ENCODE data around the gene NKAIN1.
A peak's percentile ranks its signal among the peaks of the same experiment; 100 is the strongest.
"Not testable (repeated sequence)": the region's sequence is repeated elsewhere in the genome, so short reads cannot be mapped to it uniquely, and the experiment has no call there.

Gene NKAIN1

DNA sequence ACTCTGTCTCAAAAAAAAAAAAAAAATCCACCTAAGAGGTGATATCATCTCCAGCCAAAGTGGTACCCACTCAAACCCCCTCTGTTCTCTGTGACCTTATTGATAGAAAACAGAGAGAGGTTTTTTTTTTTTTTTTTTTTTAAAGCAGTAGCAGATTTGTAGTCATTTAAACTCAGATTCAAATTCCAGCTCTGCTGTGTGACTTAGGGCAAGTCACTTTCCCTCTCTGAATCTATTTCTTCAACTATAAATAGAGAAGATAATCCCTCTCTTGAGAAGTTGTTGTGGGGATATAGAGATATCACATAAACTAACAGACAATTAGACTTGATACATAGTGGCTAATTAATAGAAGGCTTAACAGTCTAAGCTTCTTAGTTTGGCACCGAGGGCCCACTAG lies 48.4 kb downstream of the NKAIN1 start:
- DNase-seq = no peak

DNA sequence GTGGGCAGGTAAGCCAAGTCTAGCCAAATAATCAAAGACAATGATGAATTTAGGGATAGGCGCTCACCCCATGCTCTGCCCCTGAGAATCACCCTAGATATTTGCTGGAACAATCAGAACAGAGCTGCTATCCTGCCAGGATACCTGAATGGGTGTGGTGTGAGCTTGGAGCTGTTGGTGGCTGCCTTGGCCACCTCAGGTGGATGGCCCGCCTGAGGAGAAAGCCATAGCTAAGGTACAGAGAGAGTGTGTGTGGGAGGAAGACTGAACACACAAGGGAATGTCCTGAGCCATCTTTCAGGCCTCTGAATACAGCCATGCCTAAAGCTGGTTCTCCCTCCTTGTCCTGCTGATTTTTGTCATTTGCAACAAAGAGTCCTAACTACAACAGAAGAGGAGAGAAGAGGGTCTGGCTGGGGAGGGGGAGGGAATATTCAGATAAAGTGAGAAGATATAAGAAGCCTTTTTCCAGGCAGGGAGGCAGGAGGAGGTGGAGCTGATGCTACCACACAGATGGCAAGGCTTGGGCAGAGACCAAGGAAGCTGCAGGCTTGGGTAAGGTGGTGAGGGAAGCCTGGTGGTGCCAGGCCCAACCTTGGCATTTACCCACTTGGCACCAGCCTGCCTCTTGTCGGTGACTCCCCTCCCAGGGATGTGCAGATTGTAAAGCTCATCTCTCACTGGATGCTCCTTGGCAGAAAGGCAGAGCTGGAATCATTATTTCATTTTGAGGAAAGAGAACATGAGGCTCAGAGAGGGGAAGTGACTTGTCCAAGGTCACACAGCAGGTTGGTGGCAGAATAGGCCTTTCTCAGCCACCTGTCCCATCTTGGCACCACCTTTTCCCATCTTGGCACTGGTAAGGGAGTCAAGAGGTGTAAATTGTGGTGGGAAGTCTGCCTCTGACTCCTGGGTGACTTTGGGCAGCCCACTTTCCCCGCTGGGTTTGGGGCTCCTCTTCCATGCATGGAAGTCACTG lies 49.7 kb downstream of the NKAIN1 start:
- DNase-seq = no peak

DNA sequence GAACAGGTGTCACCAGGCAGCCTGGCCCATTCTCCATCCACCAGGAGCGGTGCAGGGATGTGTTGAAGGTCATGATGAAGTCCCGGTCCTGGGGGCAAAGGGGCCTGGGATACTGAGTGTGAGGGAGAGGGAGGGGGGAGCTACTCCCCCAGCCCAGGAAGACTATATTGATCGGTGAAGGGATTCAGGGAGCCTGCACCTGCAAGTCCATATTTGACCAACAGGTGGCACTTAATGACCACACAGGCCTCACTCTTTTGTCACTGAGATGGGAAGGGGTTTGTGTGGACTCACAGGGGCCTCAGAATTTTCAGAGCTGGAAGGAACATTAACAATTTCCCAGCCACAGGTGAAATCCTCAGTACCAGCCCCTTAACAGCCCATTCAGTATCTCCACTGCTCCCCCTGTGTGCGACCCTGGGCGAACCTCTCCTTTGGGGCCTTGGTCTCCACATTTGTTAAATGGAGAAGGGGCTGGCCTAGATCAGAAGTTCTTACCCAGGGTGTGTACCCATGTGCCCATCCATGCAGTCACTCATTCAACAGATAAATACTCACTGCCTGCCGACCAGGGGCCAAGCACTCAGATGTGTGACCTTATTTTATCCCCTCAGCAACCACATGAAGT lies 55.6 kb downstream of the NKAIN1 start:
- DNase-seq = peak; percentile 18

DNA sequence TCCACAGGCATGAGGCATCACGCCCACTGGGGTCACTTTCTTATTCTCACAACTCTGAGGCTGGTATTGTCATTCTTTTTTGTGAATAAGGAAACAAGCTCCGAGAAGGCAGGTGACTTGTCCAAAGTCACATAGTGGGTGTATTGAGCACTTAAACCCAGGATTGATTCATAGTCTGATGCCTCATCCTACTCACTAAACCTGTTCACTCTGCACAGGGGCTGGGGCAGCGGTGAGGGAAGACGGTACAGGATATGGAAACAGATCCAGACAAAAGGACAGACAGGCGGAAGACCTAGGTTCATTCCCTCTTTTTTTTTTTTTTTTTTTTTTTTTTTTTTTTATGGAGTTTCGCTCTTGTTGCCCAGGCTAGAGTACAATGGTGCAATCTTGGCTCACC lies 56.6 kb downstream of the NKAIN1 start:
- DNase-seq = no peak

DNA sequence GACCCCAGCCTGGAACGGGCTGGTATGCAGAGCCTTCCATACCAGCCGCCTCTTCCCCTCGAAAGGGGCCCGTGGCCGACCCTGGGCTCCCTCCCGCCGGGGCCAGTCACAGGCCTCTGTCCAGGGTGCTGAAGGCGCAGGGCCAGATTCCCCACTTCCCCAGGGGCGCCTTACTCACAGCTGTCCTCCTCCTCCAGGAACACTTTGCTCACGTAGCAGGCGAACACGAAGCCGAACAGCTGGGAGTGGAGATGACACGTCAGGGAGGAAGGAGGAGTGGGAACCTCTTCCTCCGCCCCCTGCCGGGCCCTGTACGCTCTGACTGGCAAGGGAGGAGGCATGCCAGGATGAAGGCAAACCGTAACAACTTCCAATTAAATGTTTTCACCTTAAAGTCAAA lies 57.3 kb downstream of the NKAIN1 start:
- DNase-seq = peak; percentile 94

DNA sequence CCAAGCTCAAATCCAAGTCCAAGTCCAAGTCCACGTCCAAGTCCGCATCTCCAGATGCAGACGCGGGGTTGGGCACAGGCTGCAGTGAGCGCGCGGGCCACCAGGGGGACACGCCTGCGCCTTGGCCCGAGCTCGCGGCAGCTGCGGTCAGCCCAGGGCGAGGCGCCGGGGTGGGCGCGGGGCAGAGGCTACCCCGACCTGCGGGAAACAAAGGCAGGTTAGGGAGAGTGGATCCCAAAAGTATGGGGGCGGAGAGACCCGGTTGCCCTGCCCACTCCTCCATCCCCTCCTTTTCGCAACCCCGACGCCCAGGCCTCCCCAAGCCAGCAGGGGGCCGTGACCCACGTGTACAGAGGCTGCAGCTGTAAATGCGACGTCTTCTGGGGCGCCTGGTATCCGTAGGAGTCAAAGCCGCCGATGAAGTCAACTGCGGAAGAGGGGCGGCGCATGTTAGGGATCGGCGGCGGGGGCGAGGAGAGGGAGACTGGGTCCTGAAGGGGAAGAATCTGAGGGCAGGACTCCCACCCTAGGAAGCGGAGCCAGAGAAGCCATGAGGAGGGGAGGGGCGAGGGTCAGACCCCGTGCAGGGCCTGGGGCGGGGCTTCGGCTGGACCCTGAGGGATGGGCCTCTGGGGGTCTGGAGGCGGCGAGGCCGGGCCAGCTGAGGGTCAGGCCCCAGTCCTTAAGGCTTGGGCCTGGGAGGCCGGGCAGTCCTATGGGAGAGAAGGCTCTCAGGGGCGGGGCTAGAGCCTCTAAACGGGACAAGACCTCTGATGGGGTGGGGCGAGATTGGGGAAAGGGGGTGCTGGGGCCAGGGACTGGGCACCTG lies 58.0 kb downstream of the NKAIN1 start:
- peak; percentile 17 for DNase-seq

DNA sequence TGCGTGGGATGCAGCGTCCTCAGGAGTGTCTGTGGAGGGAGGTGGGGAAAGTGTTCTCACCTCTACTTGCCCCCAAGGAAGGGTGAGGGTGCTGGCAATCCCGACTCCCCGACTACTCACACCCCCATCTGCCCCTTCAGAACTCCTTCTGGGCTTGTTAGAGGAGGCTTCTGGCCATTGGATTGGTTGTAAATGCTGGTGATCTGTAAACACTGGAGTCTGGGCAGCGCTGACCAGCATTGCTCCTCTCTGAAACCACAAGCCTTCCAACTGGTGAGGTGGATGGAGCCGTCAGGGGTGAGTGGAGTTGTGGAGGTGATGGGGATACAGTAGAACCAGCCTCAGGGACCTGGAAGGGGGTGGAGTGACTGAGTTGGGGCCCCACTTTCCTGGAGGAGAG lies 59.3 kb downstream of the NKAIN1 start:
- no peak for DNase-seq

DNA sequence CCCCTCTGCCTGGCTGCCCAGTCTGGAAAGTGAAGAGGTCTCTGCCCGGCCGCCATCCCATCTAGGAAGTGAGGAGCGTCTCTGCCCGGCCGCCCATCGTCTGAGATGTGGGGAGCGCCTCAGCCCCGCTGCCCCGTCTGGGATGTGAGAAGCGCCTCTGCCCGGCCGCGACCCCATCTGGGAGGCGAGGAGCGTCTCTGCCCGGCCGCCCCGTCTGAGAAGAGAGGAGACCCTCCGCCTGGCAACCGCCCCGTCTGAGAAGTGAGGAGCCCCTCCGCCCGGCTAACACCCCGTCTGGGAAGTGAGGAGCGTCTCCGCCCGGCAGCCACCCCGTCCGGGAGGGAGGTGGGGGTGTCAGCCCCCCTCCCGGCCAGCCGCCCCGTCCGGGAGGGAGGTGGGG lies 63.4 kb downstream of the NKAIN1 start:
- DNase-seq = not testable (repeated sequence)

DNA sequence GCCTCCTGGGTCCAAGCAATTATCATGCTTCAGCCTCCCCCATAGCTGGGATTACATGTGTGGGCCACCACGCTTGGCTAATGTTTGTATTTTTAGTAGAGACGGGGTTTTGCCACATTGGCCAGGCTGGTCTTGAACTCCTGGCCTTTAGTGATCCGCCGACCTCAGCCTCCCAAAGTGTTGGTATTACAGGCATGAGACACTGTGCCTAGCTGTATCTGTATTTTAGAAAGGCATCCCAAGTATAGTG lies 69.3 kb downstream of the NKAIN1 start:
- no peak for DNase-seq

DNA sequence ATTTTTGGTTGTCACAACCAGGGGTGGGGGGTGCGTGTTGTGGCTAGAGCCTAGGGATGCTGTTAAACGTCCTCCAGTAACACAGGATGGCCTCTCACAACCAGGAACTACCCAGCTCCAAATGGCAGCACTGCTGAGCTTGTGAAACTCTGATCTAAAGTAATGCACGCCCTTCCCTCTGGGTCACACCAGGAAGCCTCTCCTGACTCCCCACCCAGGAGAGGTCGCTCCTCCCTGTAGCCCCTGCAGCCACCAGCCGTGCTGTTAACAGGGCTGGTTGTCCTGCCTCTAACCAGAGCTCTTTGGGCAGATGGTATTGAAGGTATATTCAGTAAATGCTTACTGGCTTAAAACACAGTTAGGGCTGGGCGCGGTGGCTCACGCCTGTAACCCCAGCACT lies 73.2 kb downstream of the NKAIN1 start:
- DNase-seq = no peak

DNA sequence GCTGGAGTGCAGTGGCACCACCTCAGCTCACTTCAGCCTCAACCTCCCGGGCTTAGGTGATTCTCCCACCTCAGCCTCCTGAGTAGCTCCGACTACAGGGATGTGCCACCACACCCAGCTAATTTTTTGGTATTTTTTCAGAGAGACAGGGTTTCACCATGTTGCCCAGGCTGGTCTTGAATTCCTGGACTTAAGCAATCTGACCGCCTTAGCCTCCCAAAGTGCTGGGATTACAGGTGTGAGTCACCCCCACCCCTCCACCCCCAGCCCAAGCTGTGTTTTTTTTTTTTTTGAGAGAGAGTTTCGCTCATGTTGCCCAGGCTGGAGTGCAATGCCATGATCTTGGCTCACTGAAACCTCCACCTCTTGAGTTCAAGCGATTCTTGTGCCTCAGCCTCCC lies 75.4 kb downstream of the NKAIN1 start:
- DNase-seq = no peak

DNA sequence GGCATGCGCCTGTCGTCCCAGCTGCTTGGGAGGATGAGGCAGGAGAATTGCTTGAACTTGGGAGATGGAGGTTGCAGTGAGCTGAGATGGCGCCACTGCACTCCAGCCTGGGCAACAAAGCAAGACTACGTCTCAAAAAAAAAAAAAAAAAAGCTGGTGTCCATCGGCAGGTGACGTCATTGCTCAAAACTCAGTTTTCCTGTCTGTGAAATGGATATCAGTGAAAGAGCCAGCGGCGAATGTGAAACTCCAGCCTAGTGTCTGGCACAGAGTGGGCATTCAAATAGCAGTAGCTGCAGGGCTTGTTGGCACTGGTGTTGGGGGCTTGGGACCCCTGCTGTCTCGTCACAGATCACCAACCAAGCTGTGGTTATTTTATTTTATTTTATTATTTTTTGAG lies 75.8 kb downstream of the NKAIN1 start:
- DNase-seq = no peak

DNA sequence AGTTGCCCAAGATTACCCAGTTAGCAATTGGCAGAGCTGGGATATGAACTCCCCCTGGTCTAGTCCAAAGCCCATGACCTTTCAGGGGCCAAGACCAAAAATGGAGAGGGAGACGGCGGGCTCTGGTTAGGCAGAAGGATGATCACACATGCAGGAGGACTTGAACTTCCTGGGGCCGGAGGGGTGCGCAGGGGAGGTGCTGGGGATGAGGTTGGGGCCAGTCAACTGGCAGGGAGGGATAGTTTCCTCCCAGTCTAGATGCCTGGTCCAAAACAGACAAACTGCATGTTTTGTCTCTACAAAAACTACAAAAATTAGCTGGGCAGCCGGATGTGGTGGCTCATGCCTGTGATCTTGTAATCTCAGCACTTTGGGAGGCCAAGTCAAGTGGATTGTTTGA lies 78.1 kb downstream of the NKAIN1 start:
- DNase-seq = no peak

DNA sequence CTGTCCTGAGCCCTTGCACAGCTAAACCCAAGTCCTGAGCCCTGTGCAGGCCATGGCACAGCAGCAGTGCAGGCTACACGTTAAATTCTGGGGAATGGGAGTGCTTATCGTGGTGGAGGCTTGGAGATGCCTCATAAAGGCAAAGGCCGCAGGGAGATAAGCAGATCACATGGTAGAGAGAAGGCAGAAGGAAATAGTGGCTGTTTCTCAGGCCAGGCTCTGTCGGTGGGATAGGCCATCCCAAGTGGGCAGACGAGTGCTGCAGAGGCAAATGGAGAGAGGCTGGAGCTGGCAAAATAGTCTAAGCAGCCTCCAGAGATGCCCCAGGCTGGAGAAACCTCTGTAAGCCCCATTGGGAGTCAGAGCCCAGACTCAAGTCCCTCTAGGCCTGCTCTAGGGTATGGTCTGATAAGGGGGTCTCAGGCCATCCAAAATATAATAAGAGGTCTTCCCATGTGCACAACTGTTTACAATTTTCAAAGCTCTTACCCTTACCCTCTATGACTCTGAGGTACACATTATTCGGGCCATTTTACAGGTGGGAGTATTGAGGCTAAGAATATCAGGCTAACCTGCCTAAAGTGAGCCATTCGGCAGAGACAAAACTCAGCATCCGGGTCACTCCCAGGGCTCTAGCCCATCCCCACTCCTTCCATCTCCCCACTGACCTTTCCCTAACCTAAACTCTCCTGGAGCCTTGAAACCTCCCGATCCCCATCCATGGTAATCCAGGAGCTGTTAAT lies 79.6 kb downstream of the NKAIN1 start:
- DNase-seq = no peak

DNA sequence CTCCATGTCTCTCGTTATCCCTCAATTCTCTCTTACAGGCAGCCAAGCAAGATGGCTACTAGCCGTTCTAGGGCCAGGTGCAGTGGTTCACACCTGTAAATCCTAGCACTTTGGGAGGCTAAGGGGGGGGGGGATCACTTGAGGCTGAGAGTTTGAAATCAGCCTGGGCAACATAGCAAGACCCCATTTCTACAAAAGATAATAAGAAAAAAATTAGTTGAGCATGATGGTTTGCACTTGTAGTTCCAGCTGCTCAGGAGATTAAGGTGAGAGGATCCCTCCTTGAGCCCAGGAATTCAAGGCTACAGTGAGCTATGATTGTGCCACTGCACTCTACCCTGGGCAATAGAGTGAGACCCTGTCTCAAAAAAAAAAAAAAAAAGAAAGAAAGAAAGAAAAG lies 80.4 kb downstream of the NKAIN1 start:
- DNase-seq = no peak

DNA sequence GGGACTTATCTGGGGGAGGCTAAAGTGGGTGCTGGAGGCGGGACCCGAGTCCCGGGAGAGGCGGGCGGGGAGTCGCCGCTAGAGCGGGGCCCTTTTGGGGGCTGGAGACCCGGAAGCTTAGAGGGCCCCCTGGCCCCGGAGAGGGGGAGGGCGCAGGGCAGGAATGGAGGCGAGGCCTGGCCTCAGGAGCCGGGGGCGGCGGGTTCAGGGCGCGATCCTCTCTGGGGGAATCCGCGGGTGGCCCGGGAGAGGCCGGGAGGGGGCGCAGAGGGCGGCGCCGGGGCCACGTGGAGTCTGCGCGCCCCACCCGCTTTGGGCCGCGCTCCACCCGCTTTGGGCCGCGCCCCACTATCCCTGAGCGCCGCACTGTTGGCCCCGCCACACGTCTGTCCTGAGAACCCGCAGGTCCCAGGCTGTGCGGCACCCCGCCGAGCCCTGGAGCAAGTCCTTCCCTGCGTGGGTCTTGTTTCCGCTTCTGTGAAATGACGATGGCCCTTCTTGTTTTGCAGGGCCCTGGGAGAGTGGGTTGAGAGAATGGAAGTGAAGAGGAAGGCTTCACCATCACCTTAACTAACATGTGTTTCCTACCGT lies 84.4 kb downstream of the NKAIN1 start:
- DNase-seq = peak; percentile 76

DNA sequence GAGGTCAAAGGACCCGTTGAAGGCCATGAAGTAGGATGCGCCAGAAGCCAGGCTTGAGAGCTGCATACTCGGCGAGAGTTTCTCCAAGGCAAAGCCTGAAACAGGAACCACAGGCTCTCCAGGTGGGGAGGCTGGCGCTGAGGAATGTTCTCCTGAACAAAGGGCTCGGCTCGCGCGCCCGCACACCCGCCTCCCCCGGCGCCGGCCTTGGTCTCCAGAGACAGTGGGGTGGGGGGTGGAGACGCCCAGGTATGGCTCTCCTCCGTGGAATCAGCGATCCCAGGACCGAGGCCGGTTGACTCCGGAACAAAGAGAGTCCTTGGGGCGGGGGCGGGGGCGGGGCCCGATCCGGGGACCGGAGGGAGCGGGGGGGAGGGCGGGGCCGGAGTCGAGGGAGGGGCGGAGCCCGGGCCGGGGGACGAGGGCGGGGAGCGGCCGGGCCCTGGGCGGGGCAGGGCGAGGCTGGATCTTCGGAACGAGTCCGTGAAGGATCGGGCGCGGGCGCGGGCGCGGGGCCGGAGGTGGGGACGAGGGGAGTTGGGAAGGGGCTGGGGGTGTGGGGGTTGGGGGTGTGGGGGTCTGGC lies 85.0 kb downstream of the NKAIN1 start:
- peak; percentile 80 for DNase-seq

DNA sequence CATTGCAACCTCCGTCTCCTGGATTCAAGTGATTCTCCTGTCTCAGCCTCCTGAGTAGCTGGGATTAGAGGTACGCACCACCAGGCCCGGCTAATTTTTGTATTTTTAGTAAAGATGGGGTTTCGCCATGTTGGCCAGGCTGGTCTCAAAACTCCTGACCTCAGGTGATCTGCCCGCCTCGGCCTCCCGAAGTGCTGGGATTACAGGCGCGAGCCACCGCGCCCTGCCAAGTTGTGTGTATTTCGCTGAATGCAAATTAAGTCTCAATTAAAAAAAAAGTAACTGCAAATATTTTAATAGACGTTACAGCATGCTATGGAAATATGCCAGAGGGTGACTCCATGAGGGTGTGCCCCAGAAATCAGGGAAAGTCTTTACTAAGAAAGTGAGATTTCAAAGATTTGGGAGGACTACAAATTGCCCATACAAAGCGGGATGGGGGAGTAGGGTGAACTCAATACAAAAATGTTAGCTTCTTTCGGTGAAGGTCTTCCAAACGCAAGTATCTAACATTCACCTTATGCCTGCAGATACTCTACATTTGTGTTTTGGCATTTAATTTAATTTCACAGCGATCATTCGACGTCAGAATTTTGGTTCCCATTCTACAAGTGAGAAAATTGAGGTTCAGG lies 85.6 kb downstream of the NKAIN1 start:
- peak; percentile 10 for DNase-seq

DNA sequence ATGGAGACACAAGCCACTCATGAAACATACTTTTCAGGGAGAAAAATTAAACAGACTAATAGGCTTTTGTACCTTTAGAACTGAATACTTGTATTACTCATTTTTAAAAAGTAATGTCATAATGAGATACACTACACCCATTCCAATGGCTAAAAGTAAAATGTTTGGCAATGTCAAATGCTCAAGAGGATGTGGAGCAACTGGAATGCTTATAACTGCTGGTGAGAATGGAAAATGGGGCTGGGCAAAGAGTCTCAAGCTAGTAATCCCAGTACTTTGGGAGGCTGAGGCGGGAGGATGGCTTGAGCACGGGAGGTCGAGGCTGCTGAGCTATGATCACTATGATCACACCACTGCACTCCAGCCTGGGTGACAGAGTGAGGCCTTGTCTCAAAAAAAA lies 86.3 kb downstream of the NKAIN1 start:
- DNase-seq = no peak

DNA sequence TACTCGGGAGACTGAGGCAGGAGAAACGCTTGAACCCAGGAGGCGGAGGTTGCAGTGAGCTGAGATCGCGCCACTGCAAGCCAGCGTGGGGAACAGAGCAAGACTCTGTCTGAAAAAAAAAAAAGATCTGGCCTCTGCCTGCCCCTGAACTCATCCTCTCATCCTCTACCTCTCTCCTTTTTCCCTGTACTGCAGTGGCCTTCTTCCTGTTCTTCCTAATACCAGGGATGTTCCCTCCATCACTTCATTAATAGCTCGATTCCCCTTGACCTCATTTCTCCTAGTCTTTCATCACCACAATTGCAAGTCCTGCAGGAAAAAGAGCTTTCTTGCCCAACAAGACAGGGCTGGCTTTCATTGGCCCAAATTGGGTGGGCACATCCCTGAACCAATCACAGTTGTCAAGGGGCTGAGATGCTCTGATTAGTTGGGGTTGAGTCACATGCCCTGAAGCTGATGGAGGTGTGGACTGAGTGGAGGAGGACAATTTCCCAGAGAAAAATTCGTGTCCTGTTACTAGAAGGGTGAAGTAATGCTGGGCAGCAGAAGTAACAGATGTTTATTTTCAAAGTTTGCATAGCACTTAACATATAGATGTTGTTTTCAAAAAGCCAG lies 87.4 kb downstream of the NKAIN1 start:
- DNase-seq = peak; percentile 79

DNA sequence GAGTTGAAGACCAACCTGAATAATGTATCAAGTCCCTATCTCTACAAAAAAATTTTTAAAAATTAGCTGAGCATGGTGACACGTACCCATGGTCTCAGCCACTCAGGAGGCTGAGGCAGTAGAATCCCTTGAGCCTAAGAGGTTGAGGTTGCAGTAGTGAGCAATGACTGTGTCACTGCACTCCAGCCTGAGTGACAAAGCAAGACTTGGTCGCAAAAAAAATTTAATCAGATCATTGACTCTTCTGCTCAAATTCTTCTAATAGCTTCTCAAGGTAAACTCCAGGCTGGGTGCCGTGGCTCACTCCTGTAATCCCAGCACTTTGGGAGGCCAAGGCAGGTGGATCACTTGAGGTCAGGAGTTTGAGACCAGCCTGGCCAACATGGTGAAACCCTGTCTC lies 88.3 kb downstream of the NKAIN1 start:
- no peak for DNase-seq

Data from fibroblast of skin of right quadriceps (primary cell).